22Rv1 (cell line): Measurements from ENCODE around the gene CRYZL1.

Source experiments
- ZFX ChIP-seq: fragments of 450-650 bp; IDR thresholded peaks from 2 replicates; pipeline ENCODE4 v1.6.1; 2017; ENCODE audit warnings: antibody characterized with exemption, borderline replicate concordance
- TF ChIP-seq, protein P1 (sequence below): fragments of 450-650 bp; IDR thresholded peaks from 2 replicates; pipeline ENCODE4 v1.5.1; 2017; ENCODE audit warnings: mild to moderate bottlenecking

- TF ChIP-seq, protein P1, sequence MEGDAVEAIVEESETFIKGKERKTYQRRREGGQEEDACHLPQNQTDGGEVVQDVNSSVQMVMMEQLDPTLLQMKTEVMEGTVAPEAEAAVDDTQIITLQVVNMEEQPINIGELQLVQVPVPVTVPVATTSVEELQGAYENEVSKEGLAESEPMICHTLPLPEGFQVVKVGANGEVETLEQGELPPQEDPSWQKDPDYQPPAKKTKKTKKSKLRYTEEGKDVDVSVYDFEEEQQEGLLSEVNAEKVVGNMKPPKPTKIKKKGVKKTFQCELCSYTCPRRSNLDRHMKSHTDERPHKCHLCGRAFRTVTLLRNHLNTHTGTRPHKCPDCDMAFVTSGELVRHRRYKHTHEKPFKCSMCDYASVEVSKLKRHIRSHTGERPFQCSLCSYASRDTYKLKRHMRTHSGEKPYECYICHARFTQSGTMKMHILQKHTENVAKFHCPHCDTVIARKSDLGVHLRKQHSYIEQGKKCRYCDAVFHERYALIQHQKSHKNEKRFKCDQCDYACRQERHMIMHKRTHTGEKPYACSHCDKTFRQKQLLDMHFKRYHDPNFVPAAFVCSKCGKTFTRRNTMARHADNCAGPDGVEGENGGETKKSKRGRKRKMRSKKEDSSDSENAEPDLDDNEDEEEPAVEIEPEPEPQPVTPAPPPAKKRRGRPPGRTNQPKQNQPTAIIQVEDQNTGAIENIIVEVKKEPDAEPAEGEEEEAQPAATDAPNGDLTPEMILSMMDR: no peak
- TF ChIP-seq ZFX: no peak
Measured at GRCh38 chr21:33584455-33584854, 57.1 kb downstream of the CRYZL1 start.
